HEK293T (cell line): ENCODE measurements around the gene LDHB.

ENCODE experiments used
- BHLHE40 ChIP-seq: fragments of 450-650 bp; IDR thresholded peaks from 2 replicates; pipeline ENCODE4 v1.6.1; 2016; ENCODE audit warnings: mild to moderate bottlenecking, moderate library complexity, borderline replicate concordance
- ELF4 ChIP-seq: fragments of 450-650 bp; IDR thresholded peaks from 2 replicates; pipeline ENCODE4 v1.6.1; 2017; ENCODE audit warnings: antibody characterized with exemption
- FOXK2 ChIP-seq: fragments of 450-650 bp; IDR thresholded peaks from 2 replicates; pipeline ENCODE4 v1.6.1; 2016; ENCODE audit warnings: mild to moderate bottlenecking
- HDGF ChIP-seq: fragments of 450-650 bp; IDR thresholded peaks from 2 replicates; pipeline ENCODE4 v1.6.1; 2017; ENCODE audit warnings: antibody characterized with exemption, borderline replicate concordance
- LEF1 ChIP-seq: fragments of 450-650 bp; IDR thresholded peaks from 2 replicates; pipeline ENCODE4 v1.6.1; 2017; ENCODE audit warnings: mild to moderate bottlenecking, borderline replicate concordance
- SP1 ChIP-seq: fragments of 450-650 bp; IDR thresholded peaks from 2 replicates; pipeline ENCODE4 v1.6.1; 2017
- TARDBP ChIP-seq: fragments of 450-650 bp; IDR thresholded peaks from 2 replicates; pipeline ENCODE4 v1.6.1; 2016
- ZNF384 ChIP-seq: fragments of 450-650 bp; IDR thresholded peaks from 2 replicates; pipeline ENCODE4 v1.6.1; 2016

GRCh38 chr12:21650997-21651396, 6.6 kb downstream of the LDHB start:
- TF ChIP-seq ZNF384 = no peak
- no peak for TF ChIP-seq LEF1
- TF ChIP-seq TARDBP = no peak
- no peak for TF ChIP-seq SP1
- TF ChIP-seq FOXK2 = no peak
- TF ChIP-seq BHLHE40 = no peak
- no peak for TF ChIP-seq ELF4
- no peak for TF ChIP-seq HDGF
